T-helper 1 cell (primary cell): Measurements from ENCODE around the gene S100A6.
"Not testable (repeated sequence)": the region's sequence is repeated elsewhere in the genome, so short reads cannot be mapped to it uniquely, and the experiment has no call there.

Experiments used
- DNase-seq, 5 donors: peaks; one replicate each; pipeline ENCODE4 v3.0.0-alpha.2; 2012 to 2020

Gene S100A6

DNA sequence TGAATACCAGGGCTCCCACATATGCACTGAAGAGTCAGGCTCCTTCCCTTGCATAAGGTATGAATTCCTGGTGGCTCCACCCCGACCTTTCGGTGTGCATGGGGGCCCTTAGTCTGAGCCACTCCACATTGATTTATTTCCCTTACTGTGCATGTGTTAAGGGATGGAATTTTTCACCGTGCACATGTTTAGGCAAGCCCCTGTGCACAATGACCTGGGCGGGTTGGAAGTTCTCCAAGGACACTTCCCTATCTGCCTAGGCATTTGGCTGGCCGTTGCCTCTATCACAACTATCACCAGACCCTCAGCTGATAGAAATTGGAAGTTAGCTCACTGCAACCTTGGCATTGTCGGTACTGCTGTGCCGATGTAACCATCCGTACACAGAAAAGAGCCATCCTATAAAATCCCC is 9.7 kb downstream of the S100A6 start:
- no peak for DNase-seq

GRCh38 chr1:153525088-153525728 is 10.6 kb downstream of the S100A6 start:
- no peak for DNase-seq

- DNase-seq = not testable (repeated sequence)
Measured at GRCh38 chr1:153522353-153523048, 13.3 kb downstream of the S100A6 start.

DNA sequence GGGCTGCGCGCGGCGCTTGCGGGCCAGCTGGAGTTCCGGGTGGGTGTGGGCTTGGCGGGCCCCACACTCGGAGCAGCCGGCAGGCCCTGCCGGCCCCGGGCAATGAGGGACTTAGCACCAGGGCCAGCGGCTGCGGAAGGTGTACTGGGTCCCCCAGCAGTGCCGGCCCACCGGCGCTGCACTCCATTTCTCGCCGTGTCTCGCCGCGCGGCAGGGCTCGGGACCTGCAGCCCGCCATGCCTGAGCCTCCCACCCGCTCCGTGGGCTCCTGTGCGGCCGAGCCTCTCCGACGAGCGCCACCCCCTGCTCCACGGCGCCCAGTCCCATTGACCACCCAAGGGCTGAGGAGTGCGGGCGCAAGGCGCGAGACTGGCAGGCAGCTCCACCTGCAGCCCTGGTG is 14.0 kb downstream of the S100A6 start:
- DNase-seq = not testable (repeated sequence)

GRCh38 chr1:153520818-153521476 is 14.8 kb downstream of the S100A6 start:
- no peak for DNase-seq

DNA sequence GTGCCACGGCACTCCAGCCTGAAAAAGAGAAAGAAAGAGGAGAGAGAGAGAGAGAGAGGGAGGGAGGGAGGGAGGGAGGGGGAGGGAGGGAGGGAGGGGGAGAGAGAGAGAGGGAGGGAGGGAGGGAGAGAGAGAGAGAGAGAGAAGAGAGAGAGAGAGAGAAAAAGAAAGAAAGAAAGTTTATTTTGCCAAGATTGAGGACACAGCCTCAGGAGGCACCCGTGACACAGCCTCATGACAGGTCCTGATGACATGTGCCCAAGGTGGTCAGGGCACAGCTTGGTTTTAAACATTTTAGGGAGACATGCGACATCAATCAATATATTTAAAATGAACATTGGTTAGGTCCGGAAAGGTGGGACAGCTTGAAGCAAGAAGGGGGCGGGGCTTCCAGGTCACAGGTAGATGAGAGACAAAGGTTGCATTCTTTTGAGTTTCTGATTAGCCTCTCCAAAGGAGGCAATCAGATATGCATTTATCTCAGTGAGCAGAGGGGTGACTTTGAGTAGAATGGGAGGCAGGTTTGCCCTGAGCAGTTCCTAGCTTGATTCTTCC is 15.6 kb downstream of the S100A6 start:
- DNase-seq = not testable (repeated sequence)

- DNase-seq = no peak
Measured at GRCh38 chr1:153519242-153519641, 16.5 kb downstream of the S100A6 start.

GRCh38 chr1:153515504-153516394 is 20.0 kb downstream of the S100A6 start:
- no peak for DNase-seq

- no peak for DNase-seq
Measured at GRCh38 chr1:153513666-153514065, 22.1 kb downstream of the S100A6 start.

DNA sequence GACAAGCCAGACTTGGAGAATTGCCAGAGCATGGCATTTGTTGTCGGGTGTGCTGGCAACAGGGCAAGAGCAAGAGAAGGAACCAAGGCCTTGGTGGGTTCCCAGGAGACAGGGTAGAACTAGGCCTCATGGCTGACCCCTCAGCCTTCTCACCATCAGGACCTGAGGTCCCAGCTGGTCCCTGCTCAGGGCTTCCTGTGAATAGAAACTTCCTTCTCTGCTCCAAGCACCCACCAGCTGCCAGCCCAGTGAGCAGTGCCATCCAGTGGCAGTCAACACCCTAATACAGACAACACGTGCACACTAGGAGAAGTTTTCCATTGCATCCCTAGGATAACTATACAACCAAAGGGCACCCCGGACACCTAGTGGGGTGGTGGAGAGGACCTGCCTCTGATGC is 22.8 kb downstream of the S100A6 start:
- DNase-seq = no peak

DNA sequence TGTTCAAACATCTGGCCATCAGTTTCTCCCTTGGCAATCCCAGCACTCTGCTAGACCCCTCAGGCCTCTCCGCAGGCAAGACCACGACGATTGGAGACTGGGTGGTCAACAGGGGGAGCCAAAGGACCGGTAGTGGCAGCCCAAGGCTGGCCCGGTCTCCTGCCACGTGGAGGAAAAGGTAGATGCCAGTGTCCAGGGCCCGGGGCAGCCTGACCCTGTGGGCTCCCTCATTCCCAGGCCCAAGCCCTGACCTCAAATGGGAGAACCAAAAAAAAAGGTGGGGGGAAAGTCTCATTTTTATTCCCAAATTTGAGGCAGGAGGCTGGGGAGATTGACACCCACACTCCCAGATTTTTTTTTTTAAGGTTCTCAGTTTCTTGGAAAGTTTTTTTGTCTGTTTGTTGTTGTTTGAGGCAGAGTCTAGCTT is 24.8 kb downstream of the S100A6 start:
- DNase-seq = peak; percentile 51 to 72 (median 70)

- DNase-seq = peak in 4 of 5 donors; percentile 30 to 66 (median 48)
Measured at GRCh38 chr1:153509729-153510354, 25.9 kb downstream of the S100A6 start.

DNA sequence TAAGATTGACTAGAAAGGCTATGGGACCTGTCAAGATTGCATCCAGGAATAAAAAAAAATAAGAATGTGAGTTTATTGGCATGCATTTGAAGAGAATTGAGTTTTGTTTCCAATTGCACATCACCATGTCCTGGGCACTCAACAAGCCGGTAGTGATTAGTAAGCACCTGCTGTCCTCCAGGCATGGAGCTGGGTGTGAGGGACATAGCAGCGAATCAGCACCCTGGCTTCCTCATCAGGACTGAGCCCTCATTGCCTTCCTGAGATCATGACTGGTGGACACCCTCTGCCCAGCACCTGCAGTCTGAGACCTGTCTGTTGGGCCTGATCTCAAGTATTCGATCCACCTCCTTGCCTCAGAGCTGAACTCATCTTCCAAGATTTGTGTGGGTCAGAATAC is 26.8 kb downstream of the S100A6 start:
- DNase-seq = no peak

DNA sequence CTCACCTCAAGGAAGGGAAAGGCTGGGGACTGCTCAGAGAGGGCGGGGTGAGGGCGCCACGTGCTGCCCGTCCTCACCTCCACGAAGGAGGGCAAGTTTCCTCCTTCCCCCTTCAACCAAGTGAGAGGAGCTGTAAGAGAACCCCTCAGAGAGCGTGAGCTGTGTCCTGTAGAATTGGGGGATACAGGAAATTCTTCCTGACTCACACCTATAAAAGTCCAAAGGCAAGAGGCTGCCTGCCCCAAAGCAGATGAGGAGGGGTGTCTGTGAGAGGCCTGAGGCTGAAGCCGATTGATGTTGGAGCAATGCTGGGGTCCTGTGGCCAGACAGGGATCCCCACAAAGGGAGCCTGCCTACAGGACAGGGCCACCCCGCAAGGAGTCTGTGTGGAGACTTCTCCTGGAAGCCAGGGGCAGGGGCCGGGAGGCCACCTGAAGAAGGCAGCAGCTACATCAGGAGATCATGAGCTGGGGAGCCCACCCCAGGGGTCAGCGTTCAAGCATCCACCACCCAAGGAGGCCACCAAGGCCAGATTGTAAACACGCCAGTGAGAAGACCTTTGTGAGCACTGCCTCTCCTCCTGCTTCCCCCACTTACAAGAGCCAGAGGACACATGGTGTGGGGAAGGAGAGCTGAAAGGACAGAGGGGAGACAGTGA is 27.7 kb downstream of the S100A6 start:
- DNase-seq = no peak

- DNase-seq = no peak
Measured at GRCh38 chr1:153506831-153507413, 28.9 kb downstream of the S100A6 start.

DNA sequence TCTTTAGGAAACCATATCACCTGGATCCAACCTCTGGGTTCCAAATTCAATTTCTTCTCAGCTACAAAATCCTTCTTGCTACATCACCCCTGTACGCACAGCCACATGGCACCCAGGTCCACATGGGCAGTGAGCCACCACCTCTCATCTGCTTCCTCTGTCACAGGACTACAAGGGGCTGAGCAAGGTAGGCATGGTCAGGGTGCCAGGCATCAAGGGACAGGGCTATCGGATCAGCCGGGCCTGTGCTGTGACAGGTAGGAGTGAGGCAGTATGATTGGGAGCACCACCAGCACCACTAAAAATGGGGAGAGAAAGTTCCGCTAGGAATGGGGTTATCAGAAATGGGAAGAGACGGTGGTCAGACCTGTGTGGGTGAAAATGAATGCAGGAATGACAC is 29.4 kb downstream of the S100A6 start:
- no peak for DNase-seq

DNA sequence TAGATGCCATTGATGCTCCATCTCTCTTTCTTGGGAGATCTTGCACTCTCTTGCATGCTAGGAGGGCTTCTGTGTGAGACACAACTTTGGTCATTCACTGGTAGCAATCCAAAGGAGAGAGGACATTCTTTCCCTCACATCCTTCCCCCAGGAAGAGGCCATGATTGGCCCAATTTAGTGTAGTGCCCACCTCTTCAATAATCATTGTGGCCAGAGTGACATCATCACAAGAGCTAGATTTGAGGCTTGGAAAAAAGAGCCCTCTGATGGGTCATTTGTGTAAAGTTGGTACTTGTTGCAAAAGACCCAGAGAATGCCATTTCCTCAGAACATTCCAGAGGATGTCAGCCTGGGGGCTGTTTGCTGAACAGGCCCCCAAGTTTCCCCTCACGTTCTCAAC is 30.2 kb downstream of the S100A6 start:
- no peak for DNase-seq

- DNase-seq = no peak
Measured at GRCh38 chr1:153503766-153504165, 32.0 kb downstream of the S100A6 start.

- no peak for DNase-seq
Measured at GRCh38 chr1:153498746-153499145, 37.0 kb downstream of the S100A6 start.

- DNase-seq = no peak
Measured at GRCh38 chr1:153495536-153495935, 40.3 kb downstream of the S100A6 start.

DNA sequence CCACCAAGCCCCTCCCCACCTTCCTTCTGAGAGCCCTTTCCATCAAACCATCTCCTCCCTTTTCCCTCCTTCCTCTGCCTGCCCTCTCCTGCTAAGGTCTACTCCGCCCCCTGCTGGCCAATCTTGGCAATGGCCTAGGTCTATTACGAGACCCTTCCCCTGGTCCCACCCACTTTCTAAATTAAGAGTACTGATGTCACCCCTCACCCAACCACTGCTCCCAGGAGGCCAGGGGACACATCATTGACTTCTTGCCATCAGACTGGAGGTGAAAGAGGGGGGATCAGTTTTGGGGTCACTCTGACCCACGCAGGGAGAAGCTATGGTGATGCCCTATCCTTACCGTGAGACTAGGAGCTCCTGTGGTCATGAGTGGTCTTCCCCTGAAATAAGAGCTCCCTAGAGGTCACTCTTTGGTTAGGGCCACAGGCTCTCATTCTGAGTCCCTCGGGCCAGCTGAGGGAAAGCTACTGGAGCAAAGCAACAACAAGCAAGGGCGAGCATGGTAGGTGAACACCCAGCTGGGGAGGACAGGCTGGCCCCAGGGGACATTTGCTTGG is 40.7 kb downstream of the S100A6 start:
- DNase-seq = peak; percentile 41 to 77 (median 53)
